Neural cell (in vitro differentiated cells): Measurements from ENCODE around the gene KCTD2. TPM values are rescaled to one million over a fixed set of nuclear protein-coding genes. Genes with fewer than 3 reads are reported as not detected.

Experiments
- H2AFZ ChIP-seq: fragments of 200-600, 300-800 bp; sonication (generic), shearing (Covaris generic); 2 replicates; pipeline ENCODE4 v1.6.0; 2014; ENCODE audit warnings: low read depth, mild to moderate bottlenecking, antibody characterized with exemption, low read length, moderate library complexity
- H3F3A ChIP-seq: fragments of 200-600 bp; shearing (Covaris generic); 2 replicates; pipeline ENCODE4 v1.6.1; 2016; ENCODE audit warnings: mild to moderate bottlenecking, moderate library complexity, mixed read lengths, antibody characterized with exemption, low read length; ENCODE audit not compliant: insufficient read depth, poor library complexity, severe bottlenecking
- H3K27ac ChIP-seq: fragments of 200-600, 300-800 bp; sonication (generic), shearing (Covaris generic); 2 replicates; pipeline ENCODE4 v1.5.1; 2014; ENCODE audit warnings: mild to moderate bottlenecking, low read length, moderate library complexity
- H3K27me3 ChIP-seq: fragments of 300-800, 200-600 bp; sonication (generic), shearing (Covaris generic); 2 replicates; pipeline ENCODE4 v1.6.0; 2014; ENCODE audit warnings: mild to moderate bottlenecking, low read depth, low read length, moderate library complexity; ENCODE audit not compliant: insufficient read depth
- H3K36me3 ChIP-seq: fragments of 300-800, 200-600 bp; sonication (generic), shearing (Covaris generic); 2 replicates; pipeline ENCODE4 v1.5.1; 2014; ENCODE audit warnings: mild to moderate bottlenecking, antibody characterized with exemption, low read length, moderate library complexity; ENCODE audit not compliant: insufficient read depth
- H3K4me2 ChIP-seq: fragments of 300-800, 200-600 bp; sonication (generic), shearing (Covaris generic); 2 replicates; pipeline ENCODE4 v1.6.0; 2014; ENCODE audit warnings: mild to moderate bottlenecking, low read length
- H3K4me3 ChIP-seq: fragments of 300-800, 200-600 bp; sonication (generic), shearing (Covaris generic); 2 replicates; pipeline ENCODE4 v1.5.1; 2014; ENCODE audit warnings: mild to moderate bottlenecking, low read length, moderate library complexity
- H3K79me2 ChIP-seq: fragments of 200-600 bp; shearing (Covaris generic); replicated peaks from 2 replicates; pipeline ENCODE4 v1.6.0; 2014; ENCODE audit warnings: mild to moderate bottlenecking, low read length, moderate library complexity; ENCODE audit not compliant: insufficient read depth
- H3K9ac ChIP-seq: fragments of 300-800, 200-600 bp; sonication (generic), shearing (Covaris generic); 2 replicates; pipeline ENCODE4 v1.6.1; 2016; ENCODE audit warnings: mild to moderate bottlenecking, low read length, mixed read lengths
- H3K9me2 ChIP-seq: fragments of 200-600 bp; shearing (Covaris generic); 2 replicates; pipeline ENCODE4 v1.6.1; 2016; ENCODE audit warnings: mild to moderate bottlenecking, low read length, mixed read lengths; ENCODE audit not compliant: insufficient read depth
- H3K9me3 ChIP-seq: fragments of 200-600, 300-800 bp; sonication (generic), shearing (Covaris generic); 2 replicates; pipeline ENCODE4 v1.6.1; 2016; ENCODE audit warnings: mild to moderate bottlenecking, mixed run types, low read length, moderate library complexity, mixed read lengths
- H4K20me1 ChIP-seq: fragments of 200-600 bp; shearing (Covaris generic); 2 replicates; pipeline ENCODE4 v1.6.1; 2016; ENCODE audit warnings: mild to moderate bottlenecking, mixed run types; ENCODE audit not compliant: insufficient read depth
- EP300 ChIP-seq: fragments of 450-650 bp; conservative IDR thresholded peaks from 2 replicates; pipeline ENCODE4 v1.6.1; 2014; ENCODE audit warnings: antibody characterized with exemption, mild to moderate bottlenecking, moderate library complexity; ENCODE audit not compliant: poor library complexity, severe bottlenecking
- EZH2 ChIP-seq: fragments of 200-600, 300-800 bp; shearing (Covaris generic), sonication (generic); IDR thresholded peaks from 2 replicates; pipeline ENCODE4 v1.6.1; 2014; ENCODE audit warnings: antibody characterized with exemption, low read length, borderline replicate concordance, mild to moderate bottlenecking; ENCODE audit not compliant: insufficient read depth, poor library complexity, severe bottlenecking
- MXI1 ChIP-seq: fragments of 450-650 bp; conservative IDR thresholded peaks from 2 replicates; pipeline ENCODE4 v1.6.1; 2014; ENCODE audit warnings: antibody characterized with exemption, mild to moderate bottlenecking; ENCODE audit not compliant: poor library complexity, severe bottlenecking
- POLR2AphosphoS5 ChIP-seq: IDR thresholded peaks from 2 replicates; pipeline ENCODE4 v1.6.1; 2012
- RAD21 ChIP-seq: fragments of 450-650 bp; conservative IDR thresholded peaks from 2 replicates; pipeline ENCODE4 v1.6.1; 2014; ENCODE audit warnings: antibody characterized with exemption, mild to moderate bottlenecking, moderate library complexity
- SMC3 ChIP-seq: fragments of 450-650 bp; conservative IDR thresholded peaks from 2 replicates; pipeline ENCODE4 v1.6.1; 2014; ENCODE audit warnings: antibody characterized with exemption, mild to moderate bottlenecking, moderate library complexity; ENCODE audit not compliant: poor library complexity
- TAF1 ChIP-seq: IDR thresholded peaks from 2 replicates; pipeline ENCODE4 v1.6.1; 2012; ENCODE audit warnings: low read depth
- polyA plus RNA-seq: library from polyadenylated mRNA; depleted of rRNA; stranded (reverse); fragments of >200 nt; gene quantifications from 2 replicates; pipeline ENCODE4 v1.2.3, GENCODE V29; 2014
- TF ChIP-seq, protein P1 (sequence below): fragments of 450-650 bp; IDR thresholded peaks from 2 replicates; pipeline ENCODE4 v1.5.1; 2014; ENCODE audit warnings: antibody characterized with exemption, mild to moderate bottlenecking, moderate library complexity; ENCODE audit not compliant: poor library complexity, severe bottlenecking
- TF ChIP-seq, protein P2 (sequence below): IDR thresholded peaks from 2 replicates; pipeline ENCODE4 v1.6.1; 2012; ENCODE audit warnings: borderline replicate concordance

KCTD2 gene
- polyA plus RNA-seq, 1 donor from 2014 or later: 32.8 TPM

DNA sequence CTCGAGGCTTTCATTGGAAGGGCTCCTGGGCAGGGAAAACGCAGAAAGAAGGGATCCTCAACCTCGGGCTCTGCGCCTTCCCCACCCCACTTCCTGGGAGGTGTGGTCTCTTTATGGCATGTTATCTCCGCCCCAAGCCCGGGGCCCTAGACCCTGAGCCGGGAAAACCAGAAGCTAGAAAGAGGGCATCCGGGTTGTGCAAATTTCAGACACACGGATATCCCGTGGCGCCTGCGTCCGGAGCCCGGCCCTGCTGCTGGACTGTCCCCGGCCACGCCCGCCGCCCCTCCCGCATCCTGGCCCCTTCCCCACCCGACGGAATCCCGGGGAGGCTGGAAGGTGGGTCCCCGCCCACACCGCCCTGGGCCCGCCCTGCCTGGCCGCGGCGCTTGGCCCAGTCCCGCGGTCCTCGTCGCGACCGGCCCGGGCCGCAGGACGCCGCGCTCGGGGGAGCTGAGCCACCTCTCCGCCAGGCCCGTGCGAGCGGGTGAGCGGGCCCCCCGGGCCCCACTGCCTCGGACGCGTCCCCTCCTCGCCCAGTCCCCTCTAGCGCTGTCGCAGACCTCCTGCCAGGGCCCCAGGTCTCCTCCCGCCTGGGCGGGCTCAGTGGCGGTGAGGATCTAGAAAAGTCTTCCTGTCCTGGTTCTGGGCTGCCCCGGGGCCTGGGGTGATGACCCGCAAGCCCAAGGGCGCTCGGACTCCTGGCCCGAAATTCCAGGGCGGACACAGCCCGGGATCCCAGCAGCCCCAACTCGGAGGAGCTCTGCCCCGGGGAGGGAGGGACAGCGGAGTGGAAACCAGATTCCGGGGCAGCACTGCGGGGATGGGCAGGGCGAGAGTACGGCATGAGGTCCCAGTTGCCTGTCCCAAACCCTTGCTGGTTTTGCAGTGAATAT is 40.8 kb downstream of the KCTD2 start, which contains the start of gene SLC16A5:
Gene SLC16A5 (plus strand): TSS at position 397 of the 896 bp plus-strand sequence. CDS start 5,683 bp downstream, outside the sequence.
- Histone ChIP-seq H4K20me1 (no peaks in the 10 kb centered on the region), H3K9me3 (no peaks in the 10 kb centered on the region), H3K36me3 (no peaks in the 10 kb centered on the region), H3F3A (no peaks in the 10 kb centered on the region), H3K9ac (no peak within 1 kb of the TSS), H3K4me3 (no peak within 1 kb of the TSS), H3K27ac (no peak within 1 kb of the TSS), H3K27me3 (peaks cover 14% of the 10 kb centered on the region), H2AFZ (no peak within 1 kb of the TSS), H3K9me2 (no peaks in the 10 kb centered on the region), H3K4me2 (no peak within 1 kb of the TSS), H3K79me2 (no peaks in the 10 kb centered on the region)
- TF ChIP-seq RAD21 (no peak), EP300 (no peak), EZH2 (no peak), TAF1 (no peak), MXI1 (no peak), POLR2AphosphoS5 (no peak), SMC3 (no peak)
- TF ChIP-seq, protein P1, sequence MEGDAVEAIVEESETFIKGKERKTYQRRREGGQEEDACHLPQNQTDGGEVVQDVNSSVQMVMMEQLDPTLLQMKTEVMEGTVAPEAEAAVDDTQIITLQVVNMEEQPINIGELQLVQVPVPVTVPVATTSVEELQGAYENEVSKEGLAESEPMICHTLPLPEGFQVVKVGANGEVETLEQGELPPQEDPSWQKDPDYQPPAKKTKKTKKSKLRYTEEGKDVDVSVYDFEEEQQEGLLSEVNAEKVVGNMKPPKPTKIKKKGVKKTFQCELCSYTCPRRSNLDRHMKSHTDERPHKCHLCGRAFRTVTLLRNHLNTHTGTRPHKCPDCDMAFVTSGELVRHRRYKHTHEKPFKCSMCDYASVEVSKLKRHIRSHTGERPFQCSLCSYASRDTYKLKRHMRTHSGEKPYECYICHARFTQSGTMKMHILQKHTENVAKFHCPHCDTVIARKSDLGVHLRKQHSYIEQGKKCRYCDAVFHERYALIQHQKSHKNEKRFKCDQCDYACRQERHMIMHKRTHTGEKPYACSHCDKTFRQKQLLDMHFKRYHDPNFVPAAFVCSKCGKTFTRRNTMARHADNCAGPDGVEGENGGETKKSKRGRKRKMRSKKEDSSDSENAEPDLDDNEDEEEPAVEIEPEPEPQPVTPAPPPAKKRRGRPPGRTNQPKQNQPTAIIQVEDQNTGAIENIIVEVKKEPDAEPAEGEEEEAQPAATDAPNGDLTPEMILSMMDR: no peak
- TF ChIP-seq, protein P2, sequence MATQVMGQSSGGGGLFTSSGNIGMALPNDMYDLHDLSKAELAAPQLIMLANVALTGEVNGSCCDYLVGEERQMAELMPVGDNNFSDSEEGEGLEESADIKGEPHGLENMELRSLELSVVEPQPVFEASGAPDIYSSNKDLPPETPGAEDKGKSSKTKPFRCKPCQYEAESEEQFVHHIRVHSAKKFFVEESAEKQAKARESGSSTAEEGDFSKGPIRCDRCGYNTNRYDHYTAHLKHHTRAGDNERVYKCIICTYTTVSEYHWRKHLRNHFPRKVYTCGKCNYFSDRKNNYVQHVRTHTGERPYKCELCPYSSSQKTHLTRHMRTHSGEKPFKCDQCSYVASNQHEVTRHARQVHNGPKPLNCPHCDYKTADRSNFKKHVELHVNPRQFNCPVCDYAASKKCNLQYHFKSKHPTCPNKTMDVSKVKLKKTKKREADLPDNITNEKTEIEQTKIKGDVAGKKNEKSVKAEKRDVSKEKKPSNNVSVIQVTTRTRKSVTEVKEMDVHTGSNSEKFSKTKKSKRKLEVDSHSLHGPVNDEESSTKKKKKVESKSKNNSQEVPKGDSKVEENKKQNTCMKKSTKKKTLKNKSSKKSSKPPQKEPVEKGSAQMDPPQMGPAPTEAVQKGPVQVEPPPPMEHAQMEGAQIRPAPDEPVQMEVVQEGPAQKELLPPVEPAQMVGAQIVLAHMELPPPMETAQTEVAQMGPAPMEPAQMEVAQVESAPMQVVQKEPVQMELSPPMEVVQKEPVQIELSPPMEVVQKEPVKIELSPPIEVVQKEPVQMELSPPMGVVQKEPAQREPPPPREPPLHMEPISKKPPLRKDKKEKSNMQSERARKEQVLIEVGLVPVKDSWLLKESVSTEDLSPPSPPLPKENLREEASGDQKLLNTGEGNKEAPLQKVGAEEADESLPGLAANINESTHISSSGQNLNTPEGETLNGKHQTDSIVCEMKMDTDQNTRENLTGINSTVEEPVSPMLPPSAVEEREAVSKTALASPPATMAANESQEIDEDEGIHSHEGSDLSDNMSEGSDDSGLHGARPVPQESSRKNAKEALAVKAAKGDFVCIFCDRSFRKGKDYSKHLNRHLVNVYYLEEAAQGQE: no peak

DNA sequence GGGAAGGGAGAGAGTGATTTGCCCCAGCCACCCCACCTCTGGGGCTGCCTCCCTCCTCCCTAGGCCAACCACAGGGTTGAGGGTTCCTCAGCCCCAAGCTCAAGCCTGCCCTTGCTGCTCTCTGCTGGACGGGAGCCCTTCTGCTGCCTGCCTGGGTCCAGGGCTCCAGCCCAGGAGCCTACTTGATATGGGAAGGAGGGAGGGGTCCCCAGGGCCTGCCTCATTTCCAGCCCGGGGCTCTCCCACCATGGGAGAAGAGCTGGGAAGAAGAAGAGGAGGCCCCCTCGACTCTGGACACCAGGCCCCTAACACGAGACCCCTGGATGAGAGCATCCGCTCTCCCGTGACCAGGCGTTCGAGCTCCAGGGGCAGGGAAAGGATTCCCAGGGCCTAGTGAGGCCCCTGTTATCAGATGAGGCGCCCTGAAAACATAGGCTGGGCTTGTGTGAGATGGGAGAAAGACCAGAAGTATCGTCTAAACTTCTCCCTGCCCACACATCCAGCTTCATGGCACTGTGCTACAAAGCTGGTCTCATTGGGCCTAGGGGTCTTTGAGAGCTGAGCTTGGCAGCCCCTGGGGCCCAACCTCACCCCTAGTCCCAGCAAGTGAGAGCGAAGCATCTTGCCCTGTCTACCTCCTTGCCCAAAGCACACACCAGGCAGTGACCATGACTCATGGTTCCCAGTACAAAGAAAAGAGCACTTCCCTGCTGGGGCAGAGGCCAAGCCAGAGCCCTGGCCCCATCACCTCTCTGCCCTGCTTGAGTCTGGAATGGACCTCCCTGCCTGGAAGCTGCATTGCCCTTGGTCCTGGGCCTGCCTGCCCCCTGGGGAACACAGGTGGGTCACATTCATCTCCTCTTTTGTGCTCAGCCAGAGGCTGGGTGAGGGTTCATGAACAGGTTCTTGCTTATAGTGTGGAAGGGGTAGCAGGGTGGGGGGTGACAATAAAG is 41.7 kb downstream of the KCTD2 start:
- no peaks in the 10 kb centered on the region for H3K9me2 ChIP-seq
- no peak overlapping the region for H3K4me3 ChIP-seq
- no peak overlapping the region for H2AFZ ChIP-seq
- H3K27me3 ChIP-seq: peaks cover 14% of the 10 kb centered on the region
- H3K9me3 ChIP-seq: no peaks in the 10 kb centered on the region
- H3K9ac ChIP-seq: no peak overlapping the region
- no peaks in the 10 kb centered on the region for H3K36me3 ChIP-seq
- no peak overlapping the region for H3K4me2 ChIP-seq
- no peaks in the 10 kb centered on the region for H3F3A ChIP-seq
- no peaks in the 10 kb centered on the region for H3K79me2 ChIP-seq
- H3K27ac ChIP-seq: no peak overlapping the region
- TF ChIP-seq EZH2 (no peak), TAF1 (no peak), RAD21 (no peak), POLR2AphosphoS5 (no peak), MXI1 (no peak), SMC3 (no peak)
- TF ChIP-seq, protein P1: no peak
- H4K20me1 ChIP-seq: no peaks in the 10 kb centered on the region
